HG02943 (cell line): ENCODE measurements around the gene MYOM1.

Source experiments
- ATAC-seq: cut with Tn5 transposase; IDR thresholded peaks from one replicate; pipeline ENCODE4 v1.9.1; 2021; ENCODE audit warnings: mild to moderate bottlenecking, low read depth, moderate library complexity; ENCODE audit not compliant: unreplicated experiment

MYOM1 gene

GRCh38 chr18:3154214-3154613 is 65.6 kb downstream of the MYOM1 start:
- no peak for ATAC-seq

GRCh38 chr18:3153107-3153704 is 66.6 kb downstream of the MYOM1 start:
- ATAC-seq = peak; percentile 87

- no peak for ATAC-seq
Observed at GRCh38 chr18:3152294-3152693, 67.5 kb downstream of the MYOM1 start.

GRCh38 chr18:3151399-3152264 is 68.1 kb downstream of the MYOM1 start:
- no peak for ATAC-seq

- no peak for ATAC-seq
Observed at GRCh38 chr18:3150688-3151087, 69.1 kb downstream of the MYOM1 start.

GRCh38 chr18:3150274-3150673 is 69.5 kb downstream of the MYOM1 start:
- ATAC-seq = no peak

- ATAC-seq = no peak
Observed at GRCh38 chr18:3148930-3149535, 70.7 kb downstream of the MYOM1 start.

- ATAC-seq = no peak
Observed at GRCh38 chr18:3147935-3148554, 71.7 kb downstream of the MYOM1 start.

GRCh38 chr18:3140986-3141639 is 78.7 kb downstream of the MYOM1 start:
- no peak for ATAC-seq

GRCh38 chr18:3140342-3140741 is 79.4 kb downstream of the MYOM1 start:
- ATAC-seq = no peak

GRCh38 chr18:3139406-3139805 is 80.4 kb downstream of the MYOM1 start:
- ATAC-seq = no peak

GRCh38 chr18:3138274-3138975 is 81.3 kb downstream of the MYOM1 start:
- ATAC-seq = no peak

GRCh38 chr18:3135536-3135935 is 84.2 kb downstream of the MYOM1 start:
- no peak for ATAC-seq

GRCh38 chr18:3132700-3133099 is 87.1 kb downstream of the MYOM1 start:
- no peak for ATAC-seq

- ATAC-seq = no peak
Observed at GRCh38 chr18:3130344-3130743, 89.4 kb downstream of the MYOM1 start.

- peak; percentile 81 for ATAC-seq
Observed at GRCh38 chr18:3129053-3129864, 90.5 kb downstream of the MYOM1 start.

- ATAC-seq = no peak
Observed at GRCh38 chr18:3126457-3127097, 93.2 kb downstream of the MYOM1 start.

- no peak for ATAC-seq
Observed at GRCh38 chr18:3124822-3125221, 94.9 kb downstream of the MYOM1 start.

- no peak for ATAC-seq
Observed at GRCh38 chr18:3122851-3123250, 96.9 kb downstream of the MYOM1 start.
